HFFc6 (cell line): ENCODE measurements around the gene RASAL3. TPM values are rescaled to one million over a fixed set of nuclear protein-coding genes. Genes with fewer than 3 reads are reported as not detected.
"Not testable (repeated sequence)": the region's sequence is repeated elsewhere in the genome, so short reads cannot be mapped to it uniquely, and the experiment has no call there.

Source experiments
- DNase-seq: peaks from one replicate; pipeline ENCODE4 v3.0.0-alpha.2; 2018
- H3K27ac Mint-ChIP-seq: 2 replicates; pipeline ENCODE4 v1.8.0; 2020; ENCODE audit warnings: mild to moderate bottlenecking, mixed read lengths
- H3K27me3 Mint-ChIP-seq: 2 replicates; pipeline ENCODE4 v1.8.0; 2021; ENCODE audit warnings: mild to moderate bottlenecking, moderate library complexity, mixed read lengths; ENCODE audit not compliant: insufficient read depth
- H3K36me3 Mint-ChIP-seq: 2 replicates; pipeline ENCODE4 v1.8.0; 2021; ENCODE audit warnings: low read depth, mixed read lengths
- H3K4me1 Mint-ChIP-seq: 2 replicates; pipeline ENCODE4 v1.8.0; 2020; ENCODE audit warnings: low read depth, mixed read lengths
- H3K4me3 Mint-ChIP-seq: 2 replicates; pipeline ENCODE4 v1.8.0; 2020; ENCODE audit warnings: mild to moderate bottlenecking, moderate library complexity, mixed read lengths
- H3K9me3 Mint-ChIP-seq: 2 replicates; pipeline ENCODE4 v1.8.0; 2020; ENCODE audit warnings: mild to moderate bottlenecking, mixed read lengths
- total RNA-seq, 6 experiments: library from RNA; stranded (reverse); fragmentation: NEBNext Ultra II Directional; extraction: Animal tissue kit (Norgen Biotek cat#: 25700); gene quantifications; 2 replicates in 1 of 6; 3 replicates in 5 of 6; pipeline ENCODE4 v1.2.3, GENCODE V29; 2021
- TF ChIP-seq, protein P1 (sequence below): fragments of 200-600 bp; sonication (generic); IDR thresholded peaks from 2 replicates; pipeline ENCODE4 v1.5.0; 2021; ENCODE audit warnings: antibody characterized with exemption, mild to moderate bottlenecking

RASAL3 gene
- total RNA-seq, 6 experiments from 2014 or later, result not detected

DNA sequence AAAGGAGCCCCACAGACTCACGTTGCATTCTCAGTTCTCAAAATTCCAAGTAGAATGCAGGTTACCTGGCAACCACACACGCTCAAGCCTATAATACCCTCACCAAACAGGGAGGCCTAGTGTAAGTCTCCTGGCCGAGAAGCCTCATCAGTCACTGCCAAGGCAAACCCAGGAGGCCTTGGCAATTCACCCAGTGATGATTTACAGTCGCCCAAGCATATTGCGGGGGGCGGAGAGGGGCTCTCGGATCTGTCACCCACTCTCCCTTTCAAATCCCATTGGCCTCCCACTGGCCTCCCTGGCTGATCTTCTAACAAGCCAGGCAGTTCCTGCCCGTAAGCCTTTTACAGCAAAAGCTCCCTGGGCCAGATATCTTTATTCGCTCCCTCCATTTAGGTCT is 46.6 kb downstream of the RASAL3 start:
- H3K9me3 Mint-ChIP-seq, result no peaks in the 10 kb centered on the region
- H3K4me3 Mint-ChIP-seq, result peak overlapping the region; percentile 98
- peaks cover 21% of the 10 kb centered on the region for H3K36me3 Mint-ChIP-seq
- H3K27me3 Mint-ChIP-seq, result peaks cover 6% of the 10 kb centered on the region
- no peak for DNase-seq
- TF ChIP-seq, protein P1, sequence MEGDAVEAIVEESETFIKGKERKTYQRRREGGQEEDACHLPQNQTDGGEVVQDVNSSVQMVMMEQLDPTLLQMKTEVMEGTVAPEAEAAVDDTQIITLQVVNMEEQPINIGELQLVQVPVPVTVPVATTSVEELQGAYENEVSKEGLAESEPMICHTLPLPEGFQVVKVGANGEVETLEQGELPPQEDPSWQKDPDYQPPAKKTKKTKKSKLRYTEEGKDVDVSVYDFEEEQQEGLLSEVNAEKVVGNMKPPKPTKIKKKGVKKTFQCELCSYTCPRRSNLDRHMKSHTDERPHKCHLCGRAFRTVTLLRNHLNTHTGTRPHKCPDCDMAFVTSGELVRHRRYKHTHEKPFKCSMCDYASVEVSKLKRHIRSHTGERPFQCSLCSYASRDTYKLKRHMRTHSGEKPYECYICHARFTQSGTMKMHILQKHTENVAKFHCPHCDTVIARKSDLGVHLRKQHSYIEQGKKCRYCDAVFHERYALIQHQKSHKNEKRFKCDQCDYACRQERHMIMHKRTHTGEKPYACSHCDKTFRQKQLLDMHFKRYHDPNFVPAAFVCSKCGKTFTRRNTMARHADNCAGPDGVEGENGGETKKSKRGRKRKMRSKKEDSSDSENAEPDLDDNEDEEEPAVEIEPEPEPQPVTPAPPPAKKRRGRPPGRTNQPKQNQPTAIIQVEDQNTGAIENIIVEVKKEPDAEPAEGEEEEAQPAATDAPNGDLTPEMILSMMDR, result no peak
- peak overlapping the region; percentile 99 for H3K27ac Mint-ChIP-seq
- H3K4me1 Mint-ChIP-seq, result peaks cover 43% of the 10 kb centered on the region

DNA sequence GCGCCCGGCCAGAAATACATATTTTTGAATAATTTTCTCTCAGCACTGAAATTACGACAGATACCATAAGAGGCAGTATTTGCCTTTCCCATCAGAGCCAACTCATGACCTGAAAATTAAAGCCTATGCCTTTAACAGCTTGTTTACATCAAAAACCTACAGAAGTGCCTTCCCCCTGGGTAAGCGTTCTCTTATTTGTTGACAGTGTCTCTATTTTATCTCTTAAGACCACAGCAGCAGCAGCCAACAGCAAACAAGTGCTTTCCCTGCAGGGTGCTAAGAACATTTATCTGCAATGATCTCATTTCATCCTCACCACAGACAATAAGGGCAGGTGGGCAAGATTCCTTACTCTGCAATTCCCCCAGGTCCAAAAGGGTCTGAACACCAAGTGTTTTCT is 51.5 kb downstream of the RASAL3 start:
- peaks cover 2% of the 10 kb centered on the region; the same call in 1 of the 2 replicates for H3K27me3 Mint-ChIP-seq
- TF ChIP-seq, protein P1, result no peak
- H3K36me3 Mint-ChIP-seq, result peaks cover 17% of the 10 kb centered on the region
- H3K9me3 Mint-ChIP-seq, result no peaks in the 10 kb centered on the region
- H3K27ac Mint-ChIP-seq, result no peak overlapping the region
- H3K4me1 Mint-ChIP-seq, result peaks cover 28% of the 10 kb centered on the region
- no peak overlapping the region for H3K4me3 Mint-ChIP-seq
- no peak for DNase-seq

DNA sequence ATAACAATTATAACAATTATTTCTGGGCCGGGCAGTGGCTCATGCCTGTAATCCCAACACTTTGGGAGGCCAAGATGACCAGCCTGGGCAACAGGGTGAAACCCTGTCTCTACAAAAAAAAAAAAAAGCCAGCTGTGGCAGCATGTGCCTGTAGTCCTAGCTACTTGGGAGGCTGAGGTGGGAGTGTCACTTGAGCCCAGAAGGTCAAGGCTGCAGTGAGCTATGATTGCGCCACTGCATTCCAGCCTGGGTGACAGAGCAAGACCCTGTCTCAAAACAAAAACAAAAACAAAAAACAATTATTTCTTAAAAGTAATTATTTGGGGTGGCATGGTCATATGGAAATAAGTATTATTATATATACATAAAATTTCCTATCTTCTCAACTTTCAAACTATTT is 53.0 kb downstream of the RASAL3 start:
- not testable (repeated sequence) for H3K36me3 Mint-ChIP-seq, H3K27ac Mint-ChIP-seq, H3K9me3 Mint-ChIP-seq, H3K4me3 Mint-ChIP-seq, H3K27me3 Mint-ChIP-seq, DNase-seq
- H3K4me1 Mint-ChIP-seq, result peaks cover 22% of the 10 kb centered on the region

DNA sequence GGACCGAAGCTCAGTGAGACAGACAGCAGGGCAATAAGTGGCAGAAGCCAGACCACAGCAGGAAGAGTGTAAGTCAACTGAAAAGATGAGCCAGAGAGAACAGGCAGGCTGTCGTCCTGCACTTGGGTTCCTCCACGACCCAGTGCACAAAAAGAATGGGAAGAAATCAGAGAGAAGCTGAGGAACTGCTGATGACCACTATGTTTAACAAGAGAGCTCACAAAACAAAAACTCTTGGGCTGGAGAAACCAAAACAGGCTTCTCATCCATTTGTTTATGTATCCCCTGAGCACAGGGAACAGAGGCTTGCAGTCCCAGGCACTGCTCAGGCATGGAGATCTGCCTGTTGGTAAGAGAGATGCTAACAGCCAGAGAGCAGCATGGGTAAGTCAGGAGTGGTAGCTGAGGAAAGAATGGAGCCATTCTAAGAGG is 59.5 kb downstream of the RASAL3 start:
- TF ChIP-seq, protein P1, result no peak
- no peak overlapping the region for H3K4me3 Mint-ChIP-seq
- H3K27ac Mint-ChIP-seq, result peak overlapping the region; percentile 20
- no peaks in the 10 kb centered on the region; the same call in 1 of the 2 replicates for H3K27me3 Mint-ChIP-seq
- no peak for DNase-seq
- H3K36me3 Mint-ChIP-seq, result peaks cover 8% of the 10 kb centered on the region; the same call in 1 of the 2 replicates
- H3K9me3 Mint-ChIP-seq, result no peaks in the 10 kb centered on the region
- H3K4me1 Mint-ChIP-seq, result peaks cover 23% of the 10 kb centered on the region

DNA sequence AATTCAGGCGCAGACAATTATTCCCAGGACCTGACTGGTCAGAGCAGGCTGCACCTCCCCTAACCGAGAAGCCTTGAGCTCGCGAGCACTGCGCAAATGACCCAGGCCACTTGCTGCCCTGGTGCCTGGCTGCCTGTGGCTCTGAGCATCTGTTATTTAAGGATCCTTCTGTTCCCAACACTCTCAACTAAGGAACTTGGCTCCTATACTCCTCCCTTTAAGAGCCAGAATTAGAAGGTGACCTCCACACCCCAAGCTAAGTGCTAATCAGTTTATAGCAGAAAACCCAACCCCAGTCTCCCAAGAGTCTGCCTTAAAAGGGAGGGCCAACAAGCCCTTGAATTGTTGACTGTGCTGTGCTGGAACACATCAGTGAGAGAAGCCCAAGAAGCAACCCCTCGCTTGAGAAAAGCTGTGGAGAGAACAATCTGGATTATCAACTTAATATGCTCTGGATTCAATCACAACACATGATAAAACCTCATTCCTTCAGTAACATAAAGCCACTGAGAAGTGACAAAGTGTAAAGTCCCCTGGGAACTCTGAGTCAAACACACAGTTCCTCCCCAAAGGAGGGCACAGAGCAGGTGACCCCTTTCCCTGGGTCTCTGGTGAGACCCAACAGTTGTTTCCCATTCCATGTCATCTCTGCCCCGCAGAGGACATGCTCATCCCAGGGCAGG is 60.1 kb downstream of the RASAL3 start:
- DNase-seq, result no peak
- no peaks in the 10 kb centered on the region for H3K9me3 Mint-ChIP-seq
- peak overlapping the region; percentile 20 for H3K27ac Mint-ChIP-seq

DNA sequence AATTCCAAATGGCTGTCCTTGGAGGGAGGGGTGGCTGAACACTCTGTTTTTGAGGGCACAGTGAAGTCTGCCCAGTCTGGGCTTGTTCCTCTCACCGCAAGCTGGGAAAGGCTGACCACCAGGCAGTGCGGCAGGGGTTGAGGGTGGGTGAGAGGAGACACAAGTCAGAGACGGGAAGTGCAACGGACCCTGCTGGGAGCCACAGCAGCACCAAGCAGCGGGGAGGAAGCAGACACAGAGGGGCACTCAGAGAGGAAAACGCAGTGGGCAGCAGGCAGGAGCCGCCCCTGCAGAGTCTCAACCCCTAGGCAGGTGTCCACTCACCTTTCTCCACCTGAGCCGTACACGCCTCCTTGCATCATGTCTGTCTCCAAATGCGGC is 61.2 kb downstream of the RASAL3 start:
- no peak overlapping the region for H3K4me3 Mint-ChIP-seq
- TF ChIP-seq, protein P1, result no peak
- H3K4me1 Mint-ChIP-seq, result peaks cover 23% of the 10 kb centered on the region
- no peaks in the 10 kb centered on the region for H3K9me3 Mint-ChIP-seq
- H3K27ac Mint-ChIP-seq, result no peak overlapping the region
- H3K27me3 Mint-ChIP-seq, result no peaks in the 10 kb centered on the region; the same call in 1 of the 2 replicates
- 0 out of 2 replicates have a peak, but pooled peaks cover 4% of the 10 kb centered on the region for H3K36me3 Mint-ChIP-seq
- no peak for DNase-seq

More for the DNA sequence above, 60.1 kb downstream of the RASAL3 start:
- Mint-ChIP-seq H3K27me3 (no peaks in the 10 kb centered on the region; the same call in 1 of the 2 replicates), H3K36me3 (peaks cover 7% of the 10 kb centered on the region; the same call in 1 of the 2 replicates), H3K4me3 (no peak overlapping the region), H3K4me1 (peaks cover 23% of the 10 kb centered on the region)
- TF ChIP-seq, protein P1, result no peak
